ENCODE data around the gene MRPS12.
A peak's percentile ranks its signal among the peaks of the same experiment; 100 is the strongest.

MRPS12 gene

GRCh38 chr19:38974624-38975213 lies 44.0 kb downstream of the MRPS12 start:
- DNase-seq: no peak

- DNase-seq: peak; percentile 94
Observed at GRCh38 chr19:38975214-38975860, 44.6 kb downstream of the MRPS12 start, which contains the start of gene FBXO17. TSS of gene FBXO17 (minus strand) at chr19:38975742. CDS start at chr19:38950319, 25,423 bp downstream.

DNA sequence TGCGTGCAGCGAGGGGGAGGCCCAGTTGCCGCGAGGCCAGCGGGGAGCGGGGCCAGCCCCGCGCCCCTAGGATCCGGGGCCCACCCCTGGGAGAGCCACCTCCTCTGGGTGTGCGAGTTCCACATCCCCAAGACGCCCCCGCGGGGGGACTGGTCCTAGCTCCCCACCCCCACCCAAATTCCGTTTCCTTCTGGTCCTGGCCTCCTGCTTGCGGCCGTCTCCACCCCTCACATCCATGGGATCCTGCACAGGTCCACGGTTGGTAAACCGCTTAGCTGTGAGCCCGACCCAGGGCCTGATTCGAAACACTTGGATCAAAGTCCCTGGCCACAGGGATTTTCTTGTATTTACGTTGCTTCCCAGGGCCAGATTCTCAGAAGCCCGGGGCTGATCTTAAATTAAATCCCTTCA lies 45.1 kb downstream of the MRPS12 start:
- peak; percentile 82 for DNase-seq

DNA sequence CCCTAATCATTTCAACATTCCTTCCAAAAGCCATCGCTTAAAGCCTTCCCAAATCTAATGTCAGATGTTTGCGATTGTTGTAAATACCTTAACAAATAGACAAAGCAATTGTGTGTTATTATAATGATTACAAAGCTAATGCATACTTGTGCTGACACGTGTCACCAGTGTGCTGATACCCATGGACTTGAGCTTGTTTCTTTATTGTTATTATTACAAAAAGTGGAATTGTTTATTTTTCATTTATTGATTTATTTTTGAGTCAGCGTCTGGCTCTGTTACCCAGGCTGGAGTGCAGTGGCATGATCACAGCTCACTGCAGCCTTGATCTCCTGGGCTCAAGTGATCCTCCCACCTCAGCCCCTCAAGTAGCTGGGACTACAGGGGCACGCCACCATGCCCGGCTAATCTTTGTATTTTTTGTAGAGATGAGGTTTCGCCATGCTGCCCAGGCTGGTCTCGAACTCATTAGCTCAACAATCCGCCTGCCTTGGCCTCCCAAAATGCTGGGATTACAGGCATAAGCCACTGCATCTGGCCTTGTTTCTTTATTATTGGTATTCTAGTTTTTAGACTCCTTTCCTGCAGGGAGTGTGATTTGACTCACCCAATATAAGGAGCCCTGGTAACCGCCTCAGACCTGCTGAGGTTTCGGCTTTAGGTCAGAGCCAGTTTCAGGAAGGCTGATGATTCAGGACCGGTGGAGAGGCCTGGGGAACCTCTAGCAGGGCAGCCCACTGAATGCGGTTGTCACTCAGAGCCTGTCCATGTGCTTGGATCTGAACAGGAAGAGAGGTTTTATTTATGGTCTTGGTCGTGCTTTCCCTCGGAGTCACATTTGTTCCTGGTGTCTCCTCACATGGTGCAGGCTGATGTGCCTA lies 46.9 kb downstream of the MRPS12 start:
- DNase-seq: no peak

DNA sequence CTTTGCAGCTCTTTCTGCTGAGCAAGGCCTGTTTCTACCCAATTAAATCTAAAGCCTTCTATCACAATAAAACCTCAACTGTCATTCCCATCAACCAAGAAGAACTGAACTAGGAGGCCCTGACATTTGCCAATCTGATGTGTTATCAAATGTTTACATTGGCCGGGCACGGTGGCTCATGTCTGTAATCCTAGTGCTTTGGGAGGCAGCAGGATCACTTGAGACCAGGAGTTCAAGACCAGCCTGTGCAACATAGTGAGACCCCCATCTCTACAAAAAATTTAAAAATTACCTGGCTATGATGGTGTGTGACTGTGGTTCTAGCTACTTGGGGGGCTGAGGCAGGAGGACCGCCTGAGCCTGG lies 47.6 kb downstream of the MRPS12 start:
- no peak for DNase-seq

- DNase-seq: no peak
Observed at GRCh38 chr19:38979812-38980211, 49.1 kb downstream of the MRPS12 start.

DNA sequence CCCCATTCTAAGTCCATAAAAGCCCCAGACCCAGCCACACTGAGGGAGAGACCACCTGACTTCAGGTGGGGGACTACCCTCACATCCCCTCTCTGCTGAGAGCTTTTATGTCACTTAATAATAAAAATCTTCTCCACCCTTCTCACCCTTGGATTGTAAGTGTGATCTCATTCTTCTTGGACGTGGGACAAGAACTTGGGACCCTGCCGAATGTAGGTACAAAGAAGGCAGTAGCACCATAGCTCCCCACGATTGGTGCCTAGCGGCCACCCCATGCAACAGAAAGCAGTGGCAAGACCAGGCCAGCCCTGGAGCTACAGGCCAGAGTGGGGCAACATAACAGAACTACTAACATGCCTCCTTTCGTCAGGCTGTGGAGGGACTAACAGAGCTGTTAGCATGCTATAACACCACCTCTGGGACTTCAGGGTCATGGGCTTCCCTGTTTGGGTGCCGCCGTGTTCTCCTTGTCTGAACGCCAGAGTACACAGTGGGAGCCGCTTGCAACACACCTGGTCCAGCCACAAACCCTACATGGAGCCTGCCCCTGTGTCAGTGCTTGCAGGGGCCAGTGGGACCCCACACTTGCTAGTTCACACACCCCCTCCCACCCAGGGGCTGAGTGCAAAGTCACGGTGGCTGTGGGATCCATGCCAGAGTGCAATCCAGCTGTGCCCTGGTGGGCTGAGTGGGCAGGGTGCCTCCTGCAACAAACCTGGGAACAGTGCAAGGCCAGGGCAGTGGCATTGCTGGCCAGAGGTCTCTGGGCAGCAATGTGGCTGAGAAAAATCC lies 50.0 kb downstream of the MRPS12 start:
- no peak for DNase-seq

Measured in right kidney (tissue), 1 donor.